Measurements from ENCODE around the gene PROSER3.
"Not testable (repeated sequence)": the region's sequence is repeated elsewhere in the genome, so short reads cannot be mapped to it uniquely, and the experiment has no call there.

PROSER3 gene

GRCh38 chr19:35768082-35768421, 10.1 kb downstream of the PROSER3 start:
- Histone ChIP-seq H3K27me3 (replicated peaks) (no peaks in the 10 kb centered on the region), H3K27ac (no peak overlapping the region), H3K4me3 (ENCODE audit: low read depth, low read length) (no peak overlapping the region), H3K36me3 (replicated peaks) (peaks cover 18% of the 10 kb centered on the region)
- TF ChIP-seq CTCF (IDR thresholded peaks at IDR 0.05; ENCODE audit: low read depth, low read length, missing control alignments), result no peak
- DNase-seq, result no peak
- in situ Hi-C loops (cut with HindIII; ENCODE audit: low pct_ligation_motif_present, low sequenced_read_pairs), result no loop called here

- DNase-seq; H3K4me3 ChIP-seq (ENCODE audit: low read depth, low read length); in situ Hi-C loops (cut with HindIII; ENCODE audit: low pct_ligation_motif_present, low sequenced_read_pairs); H3K27me3 ChIP-seq (replicated peaks); H3K27ac ChIP-seq; H3K36me3 ChIP-seq (replicated peaks): not testable (repeated sequence)
These were observed 14.4 kb downstream of the PROSER3 start for GRCh38 chr19:35772362-35772761.

GRCh38 chr19:35773020-35773806, 15.2 kb downstream of the PROSER3 start:
- DNase-seq, result no peak
- no peak overlapping the region for H3K27ac ChIP-seq
- no peak for TF ChIP-seq CTCF (IDR thresholded peaks at IDR 0.05; ENCODE audit: low read depth, low read length, missing control alignments)
- H3K4me3 ChIP-seq (ENCODE audit: low read depth, low read length), result no peak overlapping the region
- no peaks in the 10 kb centered on the region for H3K27me3 ChIP-seq (replicated peaks)
- H3K36me3 ChIP-seq (replicated peaks), result peaks cover 4% of the 10 kb centered on the region
- in situ Hi-C loops (cut with HindIII; ENCODE audit: low pct_ligation_motif_present, low sequenced_read_pairs), result no loop called here

GRCh38 chr19:35774274-35775045, 16.5 kb downstream of the PROSER3 start:
- peak overlapping the region; percentile 29 for H3K4me3 ChIP-seq (ENCODE audit: low read depth, low read length)
- in situ Hi-C loops (cut with HindIII; ENCODE audit: low pct_ligation_motif_present, low sequenced_read_pairs), result no loop called here
- no peak for TF ChIP-seq CTCF (IDR thresholded peaks at IDR 0.05; ENCODE audit: low read depth, low read length, missing control alignments)
- no peak for DNase-seq
- no peaks in the 10 kb centered on the region for H3K27me3 ChIP-seq (replicated peaks)
- H3K27ac ChIP-seq, result no peak overlapping the region
- no peaks in the 10 kb centered on the region for H3K36me3 ChIP-seq (replicated peaks)

- Histone ChIP-seq H3K4me3 (ENCODE audit: low read depth, low read length) (peak overlapping the region; percentile 29), H3K27me3 (replicated peaks) (no peaks in the 10 kb centered on the region), H3K27ac (no peak overlapping the region), H3K36me3 (replicated peaks) (no peaks in the 10 kb centered on the region)
- no peak for TF ChIP-seq CTCF (IDR thresholded peaks at IDR 0.05; ENCODE audit: low read depth, low read length, missing control alignments)
- in situ Hi-C loops (cut with HindIII; ENCODE audit: low pct_ligation_motif_present, low sequenced_read_pairs), result no loop called here
- DNase-seq, result no peak
These were observed 17.0 kb downstream of the PROSER3 start for GRCh38 chr19:35775046-35775297.

GRCh38 chr19:35775298-35776101, 17.5 kb downstream of the PROSER3 start, which contains the start of gene ARHGAP33:
Gene ARHGAP33 (plus strand): TSS chr19:35775564. CDS start chr19:35775659, 95 bp downstream.
- no peak within 1 kb of the TSS for H3K27ac ChIP-seq
- peak within 1 kb of the TSS; percentile 68 for H3K4me3 ChIP-seq (ENCODE audit: low read depth, low read length)
- peak; percentile 97 for DNase-seq
- TF ChIP-seq CTCF (IDR thresholded peaks at IDR 0.05; ENCODE audit: low read depth, low read length, missing control alignments), result no peak
- in situ Hi-C loops (cut with HindIII; ENCODE audit: low pct_ligation_motif_present, low sequenced_read_pairs), result no loop called here
- no peaks in the 10 kb centered on the region for H3K36me3 ChIP-seq (replicated peaks)
- no peaks in the 10 kb centered on the region for H3K27me3 ChIP-seq (replicated peaks)

All from brain microvascular endothelial cell (primary cell).